GM10266 (cell line): ENCODE results near the gene CRELD2.

Experiments
- DNase-seq: peaks from one replicate; pipeline ENCODE4 v3.0.0; 2012; ENCODE audit errors: extremely low spot score
- TF ChIP-seq, protein P1 (sequence below): IDR thresholded peaks from 2 replicates; pipeline ENCODE4 v1.5.1; 2012; ENCODE audit warnings: mild to moderate bottlenecking, low read depth; ENCODE audit not compliant: control insufficient read depth, insufficient read depth; ENCODE audit errors: missing control alignments

The CRELD2 gene

DNA sequence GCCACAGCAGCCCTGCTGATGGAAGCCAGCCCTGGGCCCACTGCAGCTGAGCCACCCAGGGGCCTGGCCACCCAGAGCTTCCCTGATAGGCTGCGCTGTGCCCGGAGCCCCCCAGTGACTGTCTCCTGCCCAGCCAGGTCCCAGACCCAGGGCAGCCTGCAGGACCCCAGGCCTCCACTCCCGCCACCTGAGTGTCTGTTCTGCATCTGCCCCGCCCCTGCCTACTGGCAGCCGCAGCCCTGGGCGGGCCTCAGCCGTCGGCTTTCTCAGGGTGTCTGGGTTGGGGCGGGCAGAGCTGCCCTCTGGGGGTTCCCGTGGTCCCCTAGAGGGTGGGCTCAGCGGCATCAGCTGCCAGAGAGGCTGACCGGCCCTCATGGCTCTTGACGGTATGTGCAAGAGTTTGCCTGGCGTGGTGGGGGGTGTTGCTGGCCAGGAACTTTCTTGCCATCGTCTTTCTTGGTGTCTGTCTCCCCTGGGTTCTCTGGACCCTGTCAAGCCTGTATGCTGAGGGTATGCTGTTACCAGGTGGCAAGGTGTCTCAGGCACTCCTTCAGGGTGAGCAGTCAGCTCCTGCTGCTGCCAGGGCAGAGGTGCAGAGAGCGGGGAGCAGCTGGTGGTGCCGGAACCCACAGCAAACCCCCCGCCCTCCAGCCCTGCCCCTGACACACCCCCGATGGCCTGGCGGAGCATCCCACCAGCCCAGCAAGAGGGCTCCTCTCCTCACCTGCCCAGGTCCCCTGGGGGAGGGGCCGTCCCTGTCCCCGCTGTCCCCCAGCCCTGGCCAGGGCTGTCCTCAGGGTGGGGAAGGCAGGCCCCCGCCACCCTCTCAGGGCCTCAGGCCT is 29.9 kb downstream of the CRELD2 start:
- DNase-seq, result no peak
- TF ChIP-seq, protein P1, sequence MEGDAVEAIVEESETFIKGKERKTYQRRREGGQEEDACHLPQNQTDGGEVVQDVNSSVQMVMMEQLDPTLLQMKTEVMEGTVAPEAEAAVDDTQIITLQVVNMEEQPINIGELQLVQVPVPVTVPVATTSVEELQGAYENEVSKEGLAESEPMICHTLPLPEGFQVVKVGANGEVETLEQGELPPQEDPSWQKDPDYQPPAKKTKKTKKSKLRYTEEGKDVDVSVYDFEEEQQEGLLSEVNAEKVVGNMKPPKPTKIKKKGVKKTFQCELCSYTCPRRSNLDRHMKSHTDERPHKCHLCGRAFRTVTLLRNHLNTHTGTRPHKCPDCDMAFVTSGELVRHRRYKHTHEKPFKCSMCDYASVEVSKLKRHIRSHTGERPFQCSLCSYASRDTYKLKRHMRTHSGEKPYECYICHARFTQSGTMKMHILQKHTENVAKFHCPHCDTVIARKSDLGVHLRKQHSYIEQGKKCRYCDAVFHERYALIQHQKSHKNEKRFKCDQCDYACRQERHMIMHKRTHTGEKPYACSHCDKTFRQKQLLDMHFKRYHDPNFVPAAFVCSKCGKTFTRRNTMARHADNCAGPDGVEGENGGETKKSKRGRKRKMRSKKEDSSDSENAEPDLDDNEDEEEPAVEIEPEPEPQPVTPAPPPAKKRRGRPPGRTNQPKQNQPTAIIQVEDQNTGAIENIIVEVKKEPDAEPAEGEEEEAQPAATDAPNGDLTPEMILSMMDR, result no peak

DNA sequence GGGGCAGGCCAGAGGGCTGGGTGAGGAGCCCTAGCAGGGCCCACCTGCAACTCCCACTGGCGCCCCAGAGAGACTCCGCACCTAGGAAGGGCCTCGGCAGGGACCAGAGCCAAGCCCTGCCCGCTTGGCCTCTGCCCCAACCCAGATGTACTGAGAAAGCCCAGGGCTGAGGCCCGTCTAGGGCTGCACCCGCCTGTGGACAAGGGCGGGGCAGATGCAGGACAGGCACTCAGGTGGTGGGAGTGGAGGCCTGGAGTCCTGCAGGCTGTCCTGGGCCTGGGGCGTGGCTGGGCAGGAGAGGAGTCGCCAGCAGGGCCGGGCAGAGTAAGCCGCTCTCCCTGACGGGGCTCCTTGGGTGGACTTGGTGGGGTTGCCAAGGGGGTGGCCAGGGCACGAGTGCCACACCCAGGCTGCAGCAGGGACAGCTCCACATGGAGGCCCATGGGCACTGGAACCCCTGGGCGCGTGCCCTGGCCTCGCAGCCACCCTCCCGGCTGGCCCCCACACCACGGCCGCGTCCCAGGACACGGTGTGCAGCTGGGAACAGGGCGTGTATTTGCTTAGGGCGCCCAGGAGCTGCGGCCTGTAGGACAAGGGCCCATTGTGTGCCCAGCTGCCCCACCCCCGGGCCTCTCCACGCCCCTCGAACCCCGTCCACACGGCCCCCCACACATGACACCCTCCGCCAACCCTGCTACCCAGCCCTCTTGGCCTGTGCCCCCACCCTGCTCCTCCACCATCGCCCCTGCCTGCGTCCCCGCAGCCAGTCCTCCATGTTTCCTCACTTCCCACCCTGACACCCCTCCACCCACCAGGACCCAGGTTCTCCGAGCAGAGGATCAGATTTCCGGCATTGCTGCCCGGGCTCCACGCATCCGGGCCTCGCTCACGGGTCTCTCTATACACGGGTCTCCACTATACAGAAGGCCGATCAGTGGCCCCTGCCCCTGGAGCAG is 30.8 kb downstream of the CRELD2 start:
- no peak for DNase-seq
- TF ChIP-seq, protein P1, result no peak

DNA sequence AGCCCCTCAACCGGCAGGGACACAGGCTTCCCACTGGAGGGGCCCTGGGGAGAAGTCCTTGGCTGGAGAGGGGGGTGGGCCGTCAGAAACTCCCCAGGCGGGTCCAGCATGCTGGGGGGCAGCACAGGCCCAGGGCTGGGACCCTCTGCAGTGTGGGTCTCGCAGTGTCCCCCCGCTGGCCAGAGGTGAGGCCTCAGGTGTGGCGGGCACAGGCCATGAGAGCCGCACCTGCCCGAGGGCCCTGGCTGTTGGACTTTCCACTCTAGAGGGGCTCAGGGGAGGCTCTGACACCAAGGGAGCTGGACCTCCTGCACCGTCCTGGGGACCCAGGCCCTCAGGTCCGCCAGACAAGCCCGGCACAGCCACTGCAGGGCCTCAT is 31.5 kb downstream of the CRELD2 start:
- DNase-seq, result no peak
- TF ChIP-seq, protein P1, result no peak

DNA sequence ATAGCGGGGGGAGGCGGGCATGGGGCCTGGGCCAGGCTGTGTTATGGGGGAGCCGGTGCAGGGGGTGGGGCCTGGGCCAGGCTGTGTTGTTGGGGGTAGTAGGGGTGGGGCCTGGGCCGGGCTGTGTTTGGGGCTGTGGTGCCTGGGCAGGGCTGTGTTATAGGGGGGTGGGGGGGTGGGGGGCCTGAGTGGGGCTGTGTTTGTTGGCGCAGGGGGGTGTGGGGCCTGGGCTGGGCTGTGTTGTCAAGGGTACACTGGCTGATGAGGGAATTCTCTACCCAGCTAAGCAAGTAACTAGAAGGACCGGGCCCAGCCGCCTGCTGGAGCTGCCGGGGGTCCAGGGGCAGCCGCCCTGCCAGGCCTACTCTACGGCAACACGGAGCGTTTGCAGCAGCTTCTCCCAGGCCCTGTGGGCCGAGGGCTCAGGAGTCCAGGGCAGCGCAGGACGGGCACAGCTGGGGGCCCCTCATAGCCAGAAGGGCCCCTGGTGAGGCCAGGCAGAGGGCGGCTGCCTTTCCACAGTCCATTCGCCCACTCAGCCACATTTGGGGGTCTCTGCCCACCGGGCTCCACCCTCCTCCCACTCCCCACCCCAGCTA is 32.1 kb downstream of the CRELD2 start:
- TF ChIP-seq, protein P1, result no peak
- DNase-seq, result no peak

DNA sequence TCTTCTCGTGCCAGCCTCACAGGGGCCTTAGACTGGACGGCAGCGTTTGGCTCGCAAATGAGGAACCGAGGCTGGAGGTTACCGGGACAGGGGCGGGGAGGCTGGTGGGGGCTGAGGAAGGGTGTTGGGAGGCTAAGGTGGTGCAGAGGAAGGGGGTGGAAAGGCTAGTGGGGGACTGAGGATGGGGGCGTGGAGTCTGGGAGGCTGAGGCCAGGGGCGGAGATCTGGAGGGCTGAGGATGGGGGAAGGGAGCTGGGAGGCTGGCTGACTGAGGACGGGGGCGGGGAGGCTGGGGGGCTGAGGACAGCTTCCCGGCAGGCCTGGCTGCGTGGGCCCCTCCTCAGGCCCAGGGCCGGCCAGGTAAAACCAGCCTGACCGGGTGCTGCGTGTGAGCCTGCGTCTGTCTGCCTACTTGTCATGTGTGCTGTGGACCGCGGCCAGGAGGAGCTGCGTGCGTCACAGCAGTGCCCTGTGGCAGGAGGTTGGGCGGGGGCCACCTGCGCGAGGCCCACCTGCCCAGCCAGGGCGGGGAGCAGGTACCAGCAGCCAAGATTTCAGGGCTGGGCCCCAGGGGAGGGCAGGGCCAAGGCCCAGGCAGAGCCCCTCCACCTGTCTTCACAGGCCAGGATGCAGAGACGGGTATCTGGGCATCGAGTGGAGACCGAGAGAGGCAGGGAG is 32.7 kb downstream of the CRELD2 start:
- TF ChIP-seq, protein P1, result no peak
- DNase-seq, result no peak

DNA sequence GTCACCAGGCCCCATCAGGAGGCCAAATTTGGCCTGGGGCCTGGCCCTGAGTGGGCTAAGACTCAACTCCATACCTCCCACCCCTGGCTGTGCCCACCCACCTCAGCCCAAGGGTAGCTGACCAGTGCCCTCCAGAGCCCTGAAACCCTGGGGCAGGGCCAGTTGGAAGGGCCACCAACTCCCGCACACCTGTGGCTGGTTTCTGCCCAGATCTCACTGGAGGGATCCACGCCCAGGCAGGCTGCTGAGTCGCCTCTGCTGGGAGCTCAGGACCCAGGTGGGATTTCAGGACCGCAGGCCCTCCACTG is 33.2 kb downstream of the CRELD2 start:
- DNase-seq, result no peak
- TF ChIP-seq, protein P1, result no peak
